ENCODE data around the gene LAPTM5. TPM values are rescaled to one million over a fixed set of nuclear protein-coding genes. Genes with fewer than 3 reads are reported as not detected.

The LAPTM5 gene
- total and polyA plus RNA-seq, 10 of the 15 experiments (the other 5 are each of a cell fraction or from before 2014, with no cell fraction given), result 24.1 to 1,034 (median 687) TPM

DNA sequence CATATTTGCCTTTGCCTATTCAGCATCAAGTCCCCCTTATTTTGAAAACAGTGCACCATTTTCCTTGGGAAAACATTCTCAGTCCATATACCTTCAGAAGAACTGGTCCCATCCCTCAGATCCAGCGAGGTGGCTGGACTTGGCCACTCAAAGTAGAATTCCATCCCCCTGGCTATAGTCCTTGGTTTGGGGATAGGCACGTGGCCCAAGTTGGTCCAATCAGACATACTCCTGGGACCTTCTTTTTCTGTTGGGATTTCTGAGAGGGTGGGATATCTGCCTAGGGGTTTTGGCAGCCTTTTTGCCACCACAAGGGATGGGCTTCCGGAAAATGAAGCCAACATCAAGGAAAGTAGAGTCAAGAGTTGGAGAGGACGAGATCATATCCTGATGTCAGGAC, 23.5 kb downstream of the LAPTM5 start:
- no TSS peak for BruUV-seq (replicated peaks)
- Histone ChIP-seq H3K4me2 (ENCODE audit: control insufficient read depth, insufficient read depth) (no peak overlapping the region), H3K79me2 (ENCODE audit: control insufficient read depth, insufficient read depth, low read length) (peaks cover 5% of the 10 kb centered on the region), H3K27me3 (replicated peaks in 1 of 2; ENCODE audit: control insufficient read depth in 2 of 2, insufficient read depth in 2 of 2, low read length in 1 of 2) (no peaks in the 10 kb centered on the region), H3K36me3 (ENCODE audit: control insufficient read depth in 2 of 2, insufficient read depth in 2 of 2, low read length in 1 of 2) (peaks cover 45 to 47% of the 10 kb centered on the region in 2 experiments), H3K27ac (ENCODE audit: control insufficient read depth, insufficient read depth) (no peak overlapping the region), H3K4me3 (no peak overlapping the region), H3K9ac (ENCODE audit: control insufficient read depth, insufficient read depth, low read length) (no peak overlapping the region), H3K4me1 (ENCODE audit: control insufficient read depth, insufficient read depth, low read length) (peaks cover 29% of the 10 kb centered on the region), H4K20me1 (ENCODE audit: control insufficient read depth, insufficient read depth) (no peaks in the 10 kb centered on the region; the same call in 1 of the 2 replicates), H3K9me3 (replicated peaks; ENCODE audit: control insufficient read depth, insufficient read depth, low read length) (no peaks in the 10 kb centered on the region), H2AFZ (ENCODE audit: control insufficient read depth, low read depth, low read length) (no peak overlapping the region)
- SMC1A ChIA-PET (ENCODE audit: uncharacterized antibody, unreplicated experiment), result interaction anchor here (0.9 to 21.5 kb wide), 3 partner anchors 10 to 45 kb away, joined by 3 to 556 read pairs (median 3); partner anchors contain the start of genes LAPTM5 and MATN1
- RAD21 ChIA-PET (ENCODE audit: unreplicated experiment), result interaction anchor here (1.0 kb wide), 1 partner anchor 11 kb away, joined by 3 read pairs; the partner anchor contains the start of gene MATN1
- FAIRE-seq, result no peak
- WGBS (ENCODE audit: insufficient coverage, insufficient replicate concordance, low lambda C conversion rate, missing lambda C conversion rate), result 99% methylated on average over 4 of the region's 4 CpGs
- intact Hi-C loops (cut with micrococcal nuclease; ENCODE audit: unreplicated experiment), result no loop called here
- in situ Hi-C loops (cut with MboI), result no loop called here
- CTCF ChIA-PET, result interaction anchor here (0.8 to 0.9 kb wide), 2 partner anchors 31 to 49 kb away, joined by 3 read pairs; no protein-coding TSS in a partner anchor
- POLR2A ChIA-PET, result interaction anchor here (1.1 kb wide), 1 partner anchor 16 kb away, joined by 5 read pairs; no protein-coding TSS in a partner anchor
- ATAC-seq, result no peak
- DNase-seq (ENCODE audit: low read depth, low spot score), result no peak
- no peak for TF ChIP-seq ZNF622 (IDR thresholded peaks at IDR 0.05)
- TF ChIP-seq CEBPB (IDR thresholded peaks at IDR 0.05; ENCODE audit: borderline replicate concordance in 1 of 2, low read depth in 2 of 2, low read length in 2 of 2), result no peak
- no peak for TF ChIP-seq BACH1 (IDR thresholded peaks at IDR 0.05; ENCODE audit: borderline replicate concordance)
- TF ChIP-seq NFYB (IDR thresholded peaks at IDR 0.05; ENCODE audit: insufficient read depth, low read depth, low read length), result no peak
- TF ChIP-seq, protein P1, sequence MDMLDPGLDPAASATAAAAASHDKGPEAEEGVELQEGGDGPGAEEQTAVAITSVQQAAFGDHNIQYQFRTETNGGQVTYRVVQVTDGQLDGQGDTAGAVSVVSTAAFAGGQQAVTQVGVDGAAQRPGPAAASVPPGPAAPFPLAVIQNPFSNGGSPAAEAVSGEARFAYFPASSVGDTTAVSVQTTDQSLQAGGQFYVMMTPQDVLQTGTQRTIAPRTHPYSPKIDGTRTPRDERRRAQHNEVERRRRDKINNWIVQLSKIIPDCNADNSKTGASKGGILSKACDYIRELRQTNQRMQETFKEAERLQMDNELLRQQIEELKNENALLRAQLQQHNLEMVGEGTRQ (IDR thresholded peaks at IDR 0.05; ENCODE audit: borderline replicate concordance, low read depth, low read length), result no peak
- TF ChIP-seq YBX1 (IDR thresholded peaks at IDR 0.05), result no peak
- TF ChIP-seq, protein P2, sequence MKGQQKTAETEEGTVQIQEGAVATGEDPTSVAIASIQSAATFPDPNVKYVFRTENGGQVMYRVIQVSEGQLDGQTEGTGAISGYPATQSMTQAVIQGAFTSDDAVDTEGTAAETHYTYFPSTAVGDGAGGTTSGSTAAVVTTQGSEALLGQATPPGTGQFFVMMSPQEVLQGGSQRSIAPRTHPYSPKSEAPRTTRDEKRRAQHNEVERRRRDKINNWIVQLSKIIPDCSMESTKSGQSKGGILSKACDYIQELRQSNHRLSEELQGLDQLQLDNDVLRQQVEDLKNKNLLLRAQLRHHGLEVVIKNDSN (IDR thresholded peaks at IDR 0.05; ENCODE audit: borderline replicate concordance, extremely low read length, insufficient read depth, low read depth, low read length), result no peak
- TF ChIP-seq, protein P3, sequence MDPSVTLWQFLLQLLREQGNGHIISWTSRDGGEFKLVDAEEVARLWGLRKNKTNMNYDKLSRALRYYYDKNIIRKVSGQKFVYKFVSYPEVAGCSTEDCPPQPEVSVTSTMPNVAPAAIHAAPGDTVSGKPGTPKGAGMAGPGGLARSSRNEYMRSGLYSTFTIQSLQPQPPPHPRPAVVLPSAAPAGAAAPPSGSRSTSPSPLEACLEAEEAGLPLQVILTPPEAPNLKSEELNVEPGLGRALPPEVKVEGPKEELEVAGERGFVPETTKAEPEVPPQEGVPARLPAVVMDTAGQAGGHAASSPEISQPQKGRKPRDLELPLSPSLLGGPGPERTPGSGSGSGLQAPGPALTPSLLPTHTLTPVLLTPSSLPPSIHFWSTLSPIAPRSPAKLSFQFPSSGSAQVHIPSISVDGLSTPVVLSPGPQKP (IDR thresholded peaks at IDR 0.05; ENCODE audit: low read depth, low read length), result no peak
- no peak for TF ChIP-seq MTA2 (IDR thresholded peaks at IDR 0.05; ENCODE audit: low read depth)
- no peak for TF ChIP-seq NR2C2 (IDR thresholded peaks at IDR 0.05; ENCODE audit: borderline replicate concordance, control insufficient read depth, insufficient read length, low read depth)
- TF ChIP-seq, protein P4, sequence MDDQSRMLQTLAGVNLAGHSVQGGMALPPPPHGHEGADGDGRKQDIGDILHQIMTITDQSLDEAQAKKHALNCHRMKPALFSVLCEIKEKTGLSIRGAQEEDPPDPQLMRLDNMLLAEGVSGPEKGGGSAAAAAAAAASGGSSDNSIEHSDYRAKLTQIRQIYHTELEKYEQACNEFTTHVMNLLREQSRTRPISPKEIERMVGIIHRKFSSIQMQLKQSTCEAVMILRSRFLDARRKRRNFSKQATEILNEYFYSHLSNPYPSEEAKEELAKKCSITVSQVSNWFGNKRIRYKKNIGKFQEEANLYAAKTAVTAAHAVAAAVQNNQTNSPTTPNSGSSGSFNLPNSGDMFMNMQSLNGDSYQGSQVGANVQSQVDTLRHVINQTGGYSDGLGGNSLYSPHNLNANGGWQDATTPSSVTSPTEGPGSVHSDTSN (IDR thresholded peaks at IDR 0.05; ENCODE audit: insufficient replicate concordance, low read depth, low read length), result no peak
- no peak for TF ChIP-seq CHD2 (IDR thresholded peaks at IDR 0.05; ENCODE audit: borderline replicate concordance, low read depth, low read length)
- TF ChIP-seq PML (IDR thresholded peaks at IDR 0.05; ENCODE audit: low read length), result no peak
- no peak; the same call in 1 of the 2 replicates for TF ChIP-seq POLR2AphosphoS5 (IDR thresholded peaks at IDR 0.05; ENCODE audit: low read length)
- TF ChIP-seq, protein P5, sequence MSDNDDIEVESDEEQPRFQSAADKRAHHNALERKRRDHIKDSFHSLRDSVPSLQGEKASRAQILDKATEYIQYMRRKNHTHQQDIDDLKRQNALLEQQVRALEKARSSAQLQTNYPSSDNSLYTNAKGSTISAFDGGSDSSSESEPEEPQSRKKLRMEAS (IDR thresholded peaks at IDR 0.05; ENCODE audit: low read depth, low read length), result no peak
- TF ChIP-seq, protein P6, sequence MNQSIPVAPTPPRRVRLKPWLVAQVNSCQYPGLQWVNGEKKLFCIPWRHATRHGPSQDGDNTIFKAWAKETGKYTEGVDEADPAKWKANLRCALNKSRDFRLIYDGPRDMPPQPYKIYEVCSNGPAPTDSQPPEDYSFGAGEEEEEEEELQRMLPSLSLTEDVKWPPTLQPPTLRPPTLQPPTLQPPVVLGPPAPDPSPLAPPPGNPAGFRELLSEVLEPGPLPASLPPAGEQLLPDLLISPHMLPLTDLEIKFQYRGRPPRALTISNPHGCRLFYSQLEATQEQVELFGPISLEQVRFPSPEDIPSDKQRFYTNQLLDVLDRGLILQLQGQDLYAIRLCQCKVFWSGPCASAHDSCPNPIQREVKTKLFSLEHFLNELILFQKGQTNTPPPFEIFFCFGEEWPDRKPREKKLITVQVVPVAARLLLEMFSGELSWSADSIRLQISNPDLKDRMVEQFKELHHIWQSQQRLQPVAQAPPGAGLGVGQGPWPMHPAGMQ (IDR thresholded peaks at IDR 0.05; ENCODE audit: borderline replicate concordance), result no peak
- TF ChIP-seq EP300 (IDR thresholded peaks at IDR 0.05; ENCODE audit: borderline replicate concordance in 1 of 2, control insufficient read depth in 1 of 2, low read depth in 2 of 2, low read length in 2 of 2), result no peak
- no peak for TF ChIP-seq SUZ12 (IDR thresholded peaks at IDR 0.05; ENCODE audit: unreplicated experiment)

Measured in GM12878 (cell line).